ENCODE measurements around the gene SSB. TPM values are rescaled to one million over a fixed set of nuclear protein-coding genes. Genes with fewer than 3 reads are reported as not detected.
A peak's percentile ranks its signal among the peaks of the same experiment; 100 is the strongest.

The SSB gene
- total and polyA plus RNA-seq, 9 of the 15 experiments (the other 6 are each of a cell fraction or from before 2014, with no cell fraction given), result 317 to 849 (median 515) TPM

GRCh38 chr2:169828141-169828811, 29.6 kb downstream of the SSB start (continued):
- no peak for TF ChIP-seq NCOA4 (IDR thresholded peaks at IDR 0.05; ENCODE audit: partially characterized antibody)
- TF ChIP-seq TGIF2 (CRISPR knock-in tag; IDR thresholded peaks at IDR 0.05), result peak; percentile 96; the same call in 1 of the 2 replicates
- TF ChIP-seq AFF1 (IDR thresholded peaks at IDR 0.05; ENCODE audit: low read depth in 1 of 2, partially characterized antibody in 2 of 2), result peak in 1 of 2 experiments; percentile 34
- no peak for TF ChIP-seq ERF (CRISPR knock-in tag; IDR thresholded peaks at IDR 0.05)
- no peak for TF ChIP-seq ZBTB34 (CRISPR knock-in tag; IDR thresholded peaks at IDR 0.05)
- TF ChIP-seq U2AF2 (optimal IDR thresholded peaks at IDR 0.05; ENCODE audit: low read depth, low read length), result no peak
- TF ChIP-seq STAT6 (CRISPR knock-in tag; IDR thresholded peaks at IDR 0.05), result no peak
- TF ChIP-seq ZNF778 (CRISPR knock-in tag; IDR thresholded peaks at IDR 0.05), result no peak
- 0 out of 4 replicates have a peak, but pooled peaks of 1 of the 2 experiments have one; percentile 11 for TF ChIP-seq FOXA3 (CRISPR knock-in tag; conservative IDR thresholded peaks at IDR 0.05 in 1 of 2, IDR thresholded peaks at IDR 0.05 in 1 of 2)
- TF ChIP-seq TRIM24 (IDR thresholded peaks at IDR 0.05), result 0 out of 4 replicates have a peak, but pooled peaks of 1 of the 2 experiments have one; percentile 2
- TF ChIP-seq ID3 (CRISPR knock-in tag; IDR thresholded peaks at IDR 0.05), result no peak
- 0 out of 2 replicates have a peak, but pooled peaks have one; percentile 31 for TF ChIP-seq ID3 (tag; IDR thresholded peaks at IDR 0.05)
- TF ChIP-seq SAP30 (IDR thresholded peaks at IDR 0.05; ENCODE audit: borderline replicate concordance, insufficient read depth, low read depth, low read length, poor library complexity, severe bottlenecking), result peak; percentile 97
- 0 out of 2 replicates have a peak, but pooled peaks have one; percentile 67 for TF ChIP-seq DNMT1 (IDR thresholded peaks at IDR 0.05)
